Neural progenitor cell (in vitro differentiated cells): ENCODE measurements around the gene FARSA.

ENCODE experiments used
- EZH2 ChIP-seq: fragments of 200-600 bp; sonication (generic); IDR thresholded peaks from 2 replicates; pipeline ENCODE4 v1.6.1; 2017; ENCODE audit warnings: antibody characterized with exemption, mild to moderate bottlenecking, moderate library complexity
- TF ChIP-seq, protein P1 (sequence below): fragments of 200-600 bp; sonication (generic); IDR thresholded peaks from 2 replicates; pipeline ENCODE4 v1.5.1; 2017; ENCODE audit warnings: antibody characterized with exemption, mild to moderate bottlenecking

DNA sequence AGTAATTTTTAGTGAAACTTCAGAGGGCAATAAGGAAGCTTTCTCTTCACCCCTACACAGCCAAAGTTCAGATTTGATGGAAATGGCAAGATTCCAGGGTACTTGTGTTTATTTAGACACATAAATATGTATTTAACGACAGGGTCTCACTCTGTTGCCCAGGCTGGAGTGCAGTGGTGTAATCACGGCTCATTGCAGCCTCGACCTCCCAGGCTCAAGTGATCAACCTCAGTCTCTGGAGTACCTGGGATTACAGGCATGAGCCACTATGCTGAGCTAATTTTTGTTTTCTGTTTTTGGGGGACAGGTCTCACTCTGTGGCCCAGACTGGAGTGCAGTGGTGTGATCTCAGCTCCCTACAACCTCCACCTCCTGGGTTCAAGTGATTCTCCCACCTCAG, 12.5 kb downstream of the FARSA start:
- TF ChIP-seq, protein P1, sequence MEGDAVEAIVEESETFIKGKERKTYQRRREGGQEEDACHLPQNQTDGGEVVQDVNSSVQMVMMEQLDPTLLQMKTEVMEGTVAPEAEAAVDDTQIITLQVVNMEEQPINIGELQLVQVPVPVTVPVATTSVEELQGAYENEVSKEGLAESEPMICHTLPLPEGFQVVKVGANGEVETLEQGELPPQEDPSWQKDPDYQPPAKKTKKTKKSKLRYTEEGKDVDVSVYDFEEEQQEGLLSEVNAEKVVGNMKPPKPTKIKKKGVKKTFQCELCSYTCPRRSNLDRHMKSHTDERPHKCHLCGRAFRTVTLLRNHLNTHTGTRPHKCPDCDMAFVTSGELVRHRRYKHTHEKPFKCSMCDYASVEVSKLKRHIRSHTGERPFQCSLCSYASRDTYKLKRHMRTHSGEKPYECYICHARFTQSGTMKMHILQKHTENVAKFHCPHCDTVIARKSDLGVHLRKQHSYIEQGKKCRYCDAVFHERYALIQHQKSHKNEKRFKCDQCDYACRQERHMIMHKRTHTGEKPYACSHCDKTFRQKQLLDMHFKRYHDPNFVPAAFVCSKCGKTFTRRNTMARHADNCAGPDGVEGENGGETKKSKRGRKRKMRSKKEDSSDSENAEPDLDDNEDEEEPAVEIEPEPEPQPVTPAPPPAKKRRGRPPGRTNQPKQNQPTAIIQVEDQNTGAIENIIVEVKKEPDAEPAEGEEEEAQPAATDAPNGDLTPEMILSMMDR = no peak
- no peak for TF ChIP-seq EZH2
